PC-3 (cell line): ENCODE data around the gene ZSWIM4.

Source experiments
- EZH2 ChIP-seq: fragments of 300-600 bp; sonication (generic); IDR thresholded peaks from one replicate; pipeline ENCODE4 v1.6.1; 2017; ENCODE audit warnings: antibody characterized with exemption, mild to moderate bottlenecking, low read length; ENCODE audit not compliant: unreplicated experiment
- TF ChIP-seq, protein P1 (sequence below): fragments of 300-600 bp; sonication (generic); conservative IDR thresholded peaks from 2 replicates; pipeline ENCODE4 v1.5.1; 2017; ENCODE audit warnings: antibody characterized with exemption, low read depth, mild to moderate bottlenecking, low read length

DNA sequence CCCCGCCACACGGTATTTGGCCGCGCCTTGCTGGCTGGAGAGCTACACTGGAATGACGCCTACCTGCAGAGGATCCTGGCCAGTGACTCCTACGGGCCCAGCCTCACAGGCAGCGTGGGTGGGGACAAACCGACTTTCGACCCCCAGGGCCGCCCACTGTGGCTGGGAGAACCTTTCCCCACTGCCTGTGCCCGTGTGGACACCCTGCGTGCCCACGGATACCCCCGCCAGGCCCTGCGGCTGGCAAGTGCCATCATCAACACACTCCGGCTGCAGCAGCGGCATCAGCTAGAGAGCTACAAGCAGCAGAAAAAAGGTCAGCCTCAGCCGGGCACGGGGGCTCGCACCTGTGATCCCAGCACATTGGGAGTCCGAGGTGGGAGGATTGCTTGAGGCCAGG is 19.3 kb downstream of the ZSWIM4 start:
- TF ChIP-seq, protein P1, sequence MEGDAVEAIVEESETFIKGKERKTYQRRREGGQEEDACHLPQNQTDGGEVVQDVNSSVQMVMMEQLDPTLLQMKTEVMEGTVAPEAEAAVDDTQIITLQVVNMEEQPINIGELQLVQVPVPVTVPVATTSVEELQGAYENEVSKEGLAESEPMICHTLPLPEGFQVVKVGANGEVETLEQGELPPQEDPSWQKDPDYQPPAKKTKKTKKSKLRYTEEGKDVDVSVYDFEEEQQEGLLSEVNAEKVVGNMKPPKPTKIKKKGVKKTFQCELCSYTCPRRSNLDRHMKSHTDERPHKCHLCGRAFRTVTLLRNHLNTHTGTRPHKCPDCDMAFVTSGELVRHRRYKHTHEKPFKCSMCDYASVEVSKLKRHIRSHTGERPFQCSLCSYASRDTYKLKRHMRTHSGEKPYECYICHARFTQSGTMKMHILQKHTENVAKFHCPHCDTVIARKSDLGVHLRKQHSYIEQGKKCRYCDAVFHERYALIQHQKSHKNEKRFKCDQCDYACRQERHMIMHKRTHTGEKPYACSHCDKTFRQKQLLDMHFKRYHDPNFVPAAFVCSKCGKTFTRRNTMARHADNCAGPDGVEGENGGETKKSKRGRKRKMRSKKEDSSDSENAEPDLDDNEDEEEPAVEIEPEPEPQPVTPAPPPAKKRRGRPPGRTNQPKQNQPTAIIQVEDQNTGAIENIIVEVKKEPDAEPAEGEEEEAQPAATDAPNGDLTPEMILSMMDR: no peak
- no peak for TF ChIP-seq EZH2
